GM19043 (cell line): Measurements from ENCODE around the gene AQP11.
A peak's percentile ranks its signal among the peaks of the same experiment; 100 is the strongest.
"Not testable (repeated sequence)": the region's sequence is repeated elsewhere in the genome, so short reads cannot be mapped to it uniquely, and the experiment has no call there.

Experiments used
- ATAC-seq: cut with Tn5 transposase; IDR thresholded peaks from one replicate; pipeline ENCODE4 v1.9.1; 2021; ENCODE audit warnings: low read depth; ENCODE audit not compliant: unreplicated experiment

The AQP11 gene

DNA sequence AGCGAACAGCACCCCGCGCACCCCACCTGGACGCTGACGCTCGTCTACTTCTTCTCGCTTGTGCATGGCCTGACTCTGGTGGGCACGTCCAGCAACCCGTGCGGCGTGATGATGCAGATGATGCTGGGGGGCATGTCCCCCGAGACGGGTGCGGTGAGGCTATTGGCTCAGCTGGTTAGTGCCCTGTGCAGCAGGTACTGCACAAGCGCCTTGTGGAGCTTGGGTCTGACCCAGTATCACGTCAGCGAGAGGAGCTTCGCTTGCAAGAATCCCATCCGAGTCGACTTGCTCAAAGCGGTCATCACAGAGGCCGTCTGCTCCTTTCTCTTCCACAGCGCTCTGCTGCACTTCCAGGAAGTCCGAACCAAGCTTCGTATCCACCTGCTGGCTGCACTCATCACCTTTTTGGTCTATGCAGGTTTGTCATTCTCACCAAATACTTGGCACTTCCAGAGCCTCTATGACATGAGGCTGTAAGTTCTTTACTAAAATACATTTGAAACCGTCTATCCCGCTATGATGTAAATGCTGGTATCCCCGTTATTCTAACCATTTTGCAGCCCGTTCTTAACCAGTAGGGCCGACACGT lies 535 bp downstream of the AQP11 start:
- ATAC-seq: peak; percentile 11

DNA sequence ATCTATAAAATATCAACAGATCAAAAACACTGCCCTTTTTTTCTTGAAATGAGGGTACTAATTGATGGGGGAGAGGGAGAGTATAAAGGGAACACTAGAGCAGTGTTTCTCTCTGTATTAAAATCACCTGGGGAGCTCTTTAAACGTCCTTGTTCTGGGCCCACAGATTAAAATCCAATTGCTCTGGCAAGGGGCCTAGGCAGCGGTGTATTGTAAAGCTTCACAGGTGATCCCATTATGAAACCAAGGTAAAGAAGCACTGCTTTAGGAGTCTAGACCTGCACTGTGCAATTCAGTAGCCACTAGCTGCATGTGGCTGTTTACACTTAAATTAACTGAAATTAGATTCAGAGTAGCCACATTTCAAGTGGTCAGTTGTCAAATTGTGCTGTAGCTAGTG lies 3.0 kb downstream of the AQP11 start:
- no peak for ATAC-seq

DNA sequence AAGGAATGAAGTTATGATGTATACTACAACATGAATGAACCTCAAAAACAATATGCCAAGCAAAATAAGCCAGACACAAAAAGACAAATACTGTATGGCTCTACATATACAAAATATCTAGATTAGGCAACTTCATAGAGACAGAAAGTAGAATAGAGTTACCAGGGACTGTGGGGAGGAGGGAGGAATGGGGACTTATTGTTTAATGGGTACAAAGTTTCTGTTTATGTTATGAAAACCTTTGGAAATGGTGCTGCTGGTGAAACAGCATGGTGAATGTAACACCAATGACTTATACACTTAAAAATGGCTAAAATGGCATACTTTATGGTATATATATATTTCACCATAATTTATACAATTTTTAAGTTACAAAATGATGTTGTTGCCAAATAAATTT lies 4.1 kb downstream of the AQP11 start:
- no peak for ATAC-seq

DNA sequence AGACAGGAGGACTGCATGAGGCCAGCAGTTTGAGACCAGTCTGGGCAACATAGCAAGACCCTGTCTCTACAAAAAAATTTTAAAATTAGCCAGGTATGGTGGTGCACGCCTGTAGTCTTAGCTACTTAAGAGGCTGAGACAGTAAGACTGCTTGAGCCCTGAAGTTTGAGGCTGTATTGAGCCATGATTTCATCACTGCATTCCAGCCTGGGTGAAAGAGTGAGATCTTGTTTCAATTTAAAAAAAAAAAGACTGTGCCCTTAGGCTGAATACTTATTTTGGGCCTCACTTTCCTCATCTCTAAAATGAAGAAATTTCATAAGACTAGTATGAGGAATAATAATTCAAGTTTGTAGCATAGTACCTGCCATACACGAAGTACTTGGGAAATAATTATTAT lies 6.9 kb downstream of the AQP11 start:
- ATAC-seq: no peak

DNA sequence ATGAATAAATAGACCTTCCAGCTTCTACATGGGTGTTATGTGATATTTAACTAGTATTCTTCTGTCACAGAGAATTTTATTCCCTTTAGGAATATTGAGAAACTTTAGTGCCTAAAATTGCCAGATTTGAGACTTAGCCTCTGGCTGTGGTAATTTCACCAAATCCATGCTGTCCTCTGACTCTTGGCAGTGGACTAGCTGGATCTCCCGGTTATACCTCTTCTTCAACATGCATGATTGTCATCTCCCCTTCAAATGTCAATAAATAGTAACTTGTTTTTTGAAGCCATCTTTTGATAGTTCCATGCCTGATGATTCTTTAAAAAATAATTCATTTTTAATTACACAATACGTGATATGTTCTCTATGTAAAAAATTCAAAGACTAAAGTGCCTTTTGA lies 8.4 kb downstream of the AQP11 start:
- no peak for ATAC-seq

DNA sequence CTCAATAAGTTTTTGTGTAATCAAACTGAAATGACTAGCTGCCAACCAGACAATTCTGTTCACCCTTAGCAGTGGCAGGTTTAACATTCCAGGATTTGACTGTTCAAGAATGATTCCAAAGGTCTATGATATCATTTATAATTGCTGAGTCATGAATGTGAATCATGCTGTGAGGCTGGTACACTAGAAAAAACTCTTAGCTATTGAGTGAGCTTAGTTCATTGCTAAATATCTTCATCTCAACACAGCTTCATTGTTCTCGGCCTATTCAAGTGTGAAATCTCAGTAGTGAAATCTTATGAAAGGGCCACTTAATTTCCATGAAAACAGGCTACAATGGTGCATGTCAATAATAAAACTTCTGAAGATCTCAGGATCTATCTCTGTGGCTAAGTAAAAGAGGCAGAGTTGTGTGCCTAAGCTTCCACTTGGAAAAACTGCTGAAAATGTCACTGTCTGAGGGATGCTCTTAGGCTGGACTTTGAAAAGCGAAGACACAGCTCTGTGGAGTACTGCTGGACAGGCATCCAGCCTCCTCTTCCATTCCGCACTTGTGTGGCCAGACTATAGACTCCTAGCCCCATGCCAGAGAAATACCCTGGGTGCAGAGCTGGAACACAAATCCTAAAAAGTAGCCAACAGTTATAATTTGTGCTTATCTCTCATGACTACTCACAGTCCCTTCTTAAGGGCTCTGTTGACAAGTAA lies 12.8 kb downstream of the AQP11 start:
- no peak for ATAC-seq

DNA sequence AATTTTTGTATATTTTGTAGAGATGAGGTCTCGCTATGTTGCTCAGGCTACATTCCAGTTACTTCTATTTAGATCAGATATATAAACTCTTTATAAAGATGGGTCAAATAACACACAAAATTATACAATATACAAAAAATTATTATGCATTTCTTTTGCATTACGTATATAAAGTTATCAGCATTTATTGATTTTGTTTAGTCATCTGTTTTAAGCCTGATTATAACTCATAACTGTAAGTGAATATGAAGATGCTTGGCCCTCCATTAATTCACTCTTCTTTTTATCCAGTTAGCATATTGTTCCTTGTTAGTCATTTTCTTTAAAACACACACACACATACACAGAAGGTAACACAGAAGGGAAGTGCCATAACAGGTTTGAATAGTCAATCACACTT lies 14.5 kb downstream of the AQP11 start:
- ATAC-seq: no peak

DNA sequence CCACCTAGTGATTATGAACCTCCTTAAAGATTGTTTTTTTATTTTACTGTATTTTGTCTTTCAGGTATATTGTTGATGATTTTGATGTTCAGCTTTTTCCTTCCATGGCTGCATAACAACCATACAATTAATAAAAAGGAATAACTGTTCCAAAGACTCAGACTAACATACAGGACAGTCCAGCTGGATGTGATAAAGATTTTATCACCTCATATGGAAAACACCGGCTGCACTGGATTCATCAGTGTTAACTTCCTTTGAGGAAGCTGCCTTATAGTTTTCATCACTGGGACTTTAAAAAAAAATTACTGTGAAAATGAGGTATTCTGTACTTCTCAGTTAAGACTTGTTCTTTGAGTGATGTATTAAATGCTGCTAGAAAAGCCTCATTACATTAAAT lies 19.5 kb downstream of the AQP11 start:
- ATAC-seq: no peak

DNA sequence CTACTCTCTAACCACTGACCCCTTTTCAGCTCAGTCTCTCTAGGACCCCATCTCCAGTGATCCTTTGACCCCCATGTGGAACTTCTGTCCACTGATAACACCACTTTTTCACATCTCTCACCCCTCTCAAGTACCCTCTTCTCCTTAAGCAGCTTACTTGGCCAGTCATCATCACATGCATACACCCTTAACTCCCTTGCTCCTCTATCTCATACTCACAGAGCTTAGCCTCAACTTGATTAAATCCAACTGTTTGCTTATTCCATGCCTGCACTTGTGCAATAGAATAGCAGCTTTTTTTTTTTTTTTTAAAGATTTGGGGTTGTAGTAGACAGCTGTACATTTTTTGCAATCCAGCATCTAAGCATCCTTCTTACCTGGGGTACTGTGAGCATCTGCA lies 22.2 kb downstream of the AQP11 start:
- no peak for ATAC-seq

DNA sequence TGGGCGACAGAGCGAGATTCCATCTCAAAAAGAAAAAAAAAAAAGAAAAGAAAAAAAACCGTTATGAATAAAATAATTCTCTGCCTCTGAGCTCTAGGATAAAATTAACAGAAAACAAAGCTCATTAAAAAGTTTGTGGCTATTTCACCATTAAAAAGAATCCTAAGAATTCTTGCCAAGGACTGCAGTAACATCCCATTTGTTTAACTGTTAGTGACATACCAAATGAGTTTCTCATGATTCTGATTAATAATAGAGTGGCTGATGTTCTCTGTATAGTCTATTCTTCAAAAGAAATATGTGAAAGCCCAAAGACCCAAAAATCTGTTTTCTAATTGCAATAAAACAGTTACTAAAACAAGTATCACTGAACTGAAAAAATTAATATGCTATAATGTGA lies 28.1 kb downstream of the AQP11 start:
- no peak for ATAC-seq

DNA sequence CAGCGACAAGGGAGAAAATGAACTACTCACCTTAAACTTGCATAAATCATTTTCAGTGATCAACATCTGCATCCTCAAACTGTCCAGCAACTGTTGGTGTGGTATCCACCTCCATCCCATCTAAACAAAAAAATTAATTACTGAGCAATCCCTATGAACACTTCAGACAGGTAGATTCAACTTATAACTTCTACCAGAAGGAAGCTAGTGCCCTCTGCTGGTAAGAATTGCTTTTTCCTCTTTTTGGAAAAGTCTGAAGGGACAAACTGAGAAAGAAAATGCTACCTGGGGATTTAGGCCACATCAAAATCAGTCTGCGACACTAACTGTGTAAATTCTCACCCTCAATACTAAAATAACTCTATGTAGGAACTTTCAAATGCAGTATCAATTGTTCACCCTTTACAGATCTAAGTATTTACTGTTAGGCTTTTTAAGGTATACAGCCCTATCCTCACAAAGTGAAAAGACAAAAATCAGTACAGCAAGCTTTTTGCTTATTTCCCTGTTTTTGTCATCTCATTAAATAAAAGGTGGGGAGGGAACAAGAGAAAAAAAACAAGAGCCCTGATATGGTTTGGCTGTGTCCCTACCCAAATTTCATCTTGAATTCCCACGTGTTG lies 29.9 kb downstream of the AQP11 start:
- ATAC-seq: no peak

DNA sequence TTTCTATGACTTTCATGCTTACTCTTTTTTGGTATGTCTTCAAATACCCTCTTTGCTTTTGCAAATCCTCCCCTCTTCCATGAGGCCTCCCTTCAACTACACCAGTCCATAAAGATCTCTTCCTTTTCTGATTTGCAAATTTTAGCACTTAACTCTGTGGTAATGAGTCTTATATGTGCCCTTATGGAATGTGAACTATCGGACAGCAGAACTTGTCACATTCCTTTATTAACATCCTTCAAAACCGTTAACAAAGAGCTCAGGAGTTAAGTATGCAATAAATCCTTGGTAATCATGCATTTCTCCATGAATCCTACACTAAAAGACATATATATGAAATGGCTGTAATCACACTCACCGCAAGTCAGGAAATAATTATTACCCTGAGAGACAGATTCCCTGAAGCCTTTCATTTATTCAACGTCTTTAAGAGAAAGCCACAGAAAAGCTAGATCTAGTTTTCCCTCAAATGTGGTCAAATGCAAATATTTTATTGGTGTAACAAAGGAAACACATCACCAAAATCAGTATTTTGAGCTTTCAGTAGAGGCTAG lies 40.5 kb downstream of the AQP11 start:
- ATAC-seq: no peak

DNA sequence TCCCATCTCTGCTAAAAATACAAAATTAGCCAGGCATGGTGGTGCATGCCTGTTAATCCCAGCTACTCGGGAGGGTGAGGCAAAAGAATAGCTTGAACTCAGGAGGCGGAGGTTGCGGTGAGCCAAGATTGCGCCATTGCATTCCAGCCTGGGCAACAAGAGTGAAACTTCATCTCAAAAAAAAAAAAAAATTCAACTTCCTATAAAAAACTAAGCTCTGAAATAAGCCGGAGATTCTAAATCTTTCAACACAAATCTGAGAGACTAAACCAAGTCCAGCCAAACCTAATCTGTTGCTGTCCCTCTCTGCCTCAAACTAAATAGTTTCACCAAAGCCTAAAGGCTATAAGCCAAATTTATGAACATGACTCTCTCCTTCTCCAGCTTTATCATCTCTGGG lies 44.2 kb downstream of the AQP11 start:
- ATAC-seq: not testable (repeated sequence)

DNA sequence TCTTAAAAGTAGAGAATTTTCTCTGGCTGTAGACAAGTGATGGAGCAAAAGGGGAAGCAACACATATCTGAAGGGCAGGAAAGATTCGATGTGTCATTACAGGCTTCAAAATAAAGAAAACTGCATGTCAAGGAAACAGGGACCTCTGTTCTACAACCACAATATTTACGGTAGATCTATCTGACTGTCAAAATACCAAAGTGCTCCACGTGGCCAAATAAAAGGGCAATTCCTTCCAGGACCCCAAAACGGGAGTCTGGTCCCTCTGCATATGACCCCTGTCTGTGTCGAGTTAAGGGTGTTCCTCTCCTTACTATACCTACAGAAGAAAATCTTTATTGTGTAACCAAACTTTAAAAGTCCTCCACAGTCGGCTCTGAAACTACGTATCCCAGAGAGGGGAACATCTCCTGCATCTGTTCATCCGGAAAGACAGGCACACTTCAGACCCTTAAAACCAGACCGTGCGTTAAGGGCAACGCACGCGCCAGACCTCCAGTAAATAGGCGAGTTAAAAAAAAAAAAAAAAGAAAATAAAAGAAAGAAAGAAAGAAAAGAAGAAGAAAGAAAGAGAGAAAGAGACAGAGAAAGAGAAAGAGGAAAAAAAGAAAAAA lies 47.1 kb downstream of the AQP11 start:
- no peak for ATAC-seq

DNA sequence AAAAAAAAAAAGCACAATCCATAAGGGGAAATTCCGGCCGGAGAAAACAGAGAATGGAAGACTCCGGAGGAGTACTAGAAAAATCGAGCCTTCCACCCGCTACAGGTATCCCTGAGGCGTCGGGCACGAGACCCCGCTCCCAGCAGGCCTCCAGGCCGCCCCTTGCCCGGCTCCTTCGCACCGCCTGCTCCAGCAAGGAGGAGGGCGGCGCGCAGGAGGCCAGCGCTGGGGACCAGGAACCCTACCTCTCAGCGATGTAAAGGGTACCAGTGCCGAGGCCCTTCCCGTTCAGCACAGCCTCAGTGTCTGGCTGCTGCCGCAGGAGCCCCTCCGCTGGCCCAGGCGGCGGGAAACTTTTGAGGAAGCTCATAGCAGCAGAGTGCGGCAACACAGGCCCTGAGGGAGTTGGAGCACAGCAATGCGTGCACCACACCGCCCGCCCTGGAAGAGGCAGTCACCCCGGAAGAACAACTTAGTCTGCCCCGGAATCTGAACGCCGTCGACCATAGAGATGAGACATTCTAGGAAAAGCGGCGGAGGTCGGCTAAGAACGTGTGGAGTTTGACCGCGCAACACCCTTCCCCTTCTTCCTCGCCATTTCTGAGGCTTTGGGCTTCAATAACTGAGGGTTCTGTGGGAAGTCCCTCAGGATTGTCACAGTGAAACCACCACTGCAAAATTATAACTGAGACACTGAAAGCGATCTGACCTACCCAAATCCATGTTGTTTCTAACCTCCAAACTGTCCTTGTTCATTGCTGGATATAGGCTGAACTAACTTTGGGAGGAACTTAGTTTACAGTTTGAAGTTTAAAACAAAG lies 47.8 kb downstream of the AQP11 start, which contains the start of gene CLNS1A:
Gene CLNS1A (minus strand): TSS at position 450 of the 821 bp plus-strand sequence. CDS start 80 bp downstream, at position 370.
- ATAC-seq: peak; percentile 96

DNA sequence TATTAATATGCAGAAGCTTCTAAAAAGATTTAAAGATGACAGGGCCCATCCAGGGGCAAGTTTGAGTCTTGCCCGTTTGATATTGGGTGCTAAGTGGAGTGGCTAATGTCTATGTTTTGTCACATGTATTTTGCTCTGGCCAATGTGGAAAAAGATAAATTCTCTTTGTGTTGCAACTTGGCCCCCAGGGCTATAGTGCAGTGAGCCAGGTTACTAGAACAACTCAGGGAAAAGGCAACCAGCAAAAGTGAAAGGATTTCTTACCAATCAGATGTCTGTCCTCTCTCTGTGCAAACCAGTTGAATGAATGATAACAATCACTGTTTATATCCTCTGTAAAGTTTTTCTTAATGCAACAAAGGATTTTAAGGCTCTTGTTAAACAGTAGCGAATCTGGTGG lies 52.5 kb downstream of the AQP11 start:
- no peak for ATAC-seq

DNA sequence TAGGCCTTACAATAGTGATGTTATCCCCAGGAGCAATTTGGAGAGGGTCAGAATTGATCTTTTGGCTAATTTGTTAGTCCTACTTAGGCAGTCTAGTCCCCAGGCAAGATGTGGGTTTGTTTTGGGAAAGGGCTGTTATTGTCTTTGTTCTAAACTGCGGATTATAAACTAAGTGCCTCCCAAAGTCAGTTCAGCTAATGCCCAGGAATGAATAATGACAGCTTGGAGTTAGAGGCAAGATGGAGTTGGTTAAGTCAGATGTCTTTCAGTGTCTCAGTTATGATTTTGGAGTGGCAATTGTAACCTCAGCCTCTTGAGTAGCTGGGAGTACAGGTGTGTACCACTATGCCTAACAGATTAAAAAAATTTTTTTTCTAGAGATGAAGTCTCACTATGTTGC lies 55.1 kb downstream of the AQP11 start:
- ATAC-seq: no peak

DNA sequence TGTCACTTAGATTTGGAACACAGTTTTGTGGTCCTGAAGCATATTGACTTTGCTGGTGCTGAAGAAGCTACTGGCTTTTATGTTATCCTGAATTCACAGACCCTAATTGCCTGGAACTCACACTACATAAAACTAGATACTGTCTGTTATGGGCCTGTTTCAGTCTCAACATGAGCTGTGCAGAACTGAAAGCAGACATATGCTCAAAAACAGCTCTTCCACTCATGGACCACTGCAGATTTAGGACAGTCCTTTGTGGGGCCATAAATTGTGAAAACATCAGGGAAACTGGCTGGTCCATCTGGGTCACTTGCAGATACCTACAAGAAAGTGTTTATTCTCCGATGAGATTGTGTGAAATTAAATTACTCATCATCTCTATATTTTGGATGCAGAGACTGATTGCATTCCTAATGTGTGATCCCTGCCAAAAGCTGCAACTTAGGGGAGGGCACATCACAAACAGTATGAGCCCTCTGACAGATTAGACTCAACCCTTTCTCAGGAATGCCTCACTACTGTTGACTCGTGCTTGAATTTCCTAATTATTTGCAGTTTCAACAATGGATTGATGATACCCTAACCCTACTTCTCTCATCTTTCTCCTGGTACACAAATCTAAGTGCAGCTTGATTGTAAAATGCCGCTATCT lies 58.0 kb downstream of the AQP11 start:
- no peak for ATAC-seq

DNA sequence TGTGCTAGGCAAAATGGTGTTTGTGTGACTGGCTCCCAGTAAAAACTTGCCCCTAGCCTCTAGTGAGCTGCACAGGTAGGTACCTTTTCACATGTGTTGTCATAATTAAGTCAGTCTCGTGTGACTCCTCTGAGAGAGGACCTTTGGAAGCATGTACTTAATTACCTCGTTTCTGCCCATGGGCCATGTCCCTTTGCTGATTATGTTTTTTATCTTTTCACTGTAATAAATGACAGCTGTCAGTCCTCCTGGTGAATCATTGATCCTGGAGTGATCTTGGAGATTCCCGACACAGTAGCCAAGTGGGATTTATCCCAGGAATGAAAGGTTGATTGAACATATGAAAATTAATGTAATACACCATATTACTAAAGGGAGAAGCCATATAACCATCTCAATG lies 60.4 kb downstream of the AQP11 start:
- no peak for ATAC-seq
